HCT116 (cell line): ENCODE measurements around the gene SHROOM3.

Experiments used
- CEBPB ChIP-seq: IDR thresholded peaks from 2 replicates; pipeline ENCODE4 v1.6.1; 2012; ENCODE audit warnings: low read depth
- EGR1 ChIP-seq: IDR thresholded peaks from 2 replicates; pipeline ENCODE4 v1.6.1; 2012; ENCODE audit warnings: low read depth
- EZH2 ChIP-seq: fragments of 200-600 bp; sonication (generic); IDR thresholded peaks from 2 replicates; pipeline ENCODE4 v1.6.1; 2017; ENCODE audit warnings: antibody characterized with exemption, mixed run types
- JUND ChIP-seq: IDR thresholded peaks from 2 replicates; pipeline ENCODE4 v1.6.1; 2012
- POLR2A ChIP-seq: IDR thresholded peaks from 2 replicates; pipeline ENCODE4 v1.7.0; 2011; ENCODE audit warnings: borderline replicate concordance; ENCODE audit not compliant: insufficient read depth, insufficient read length; ENCODE audit errors: extremely low read depth
- POLR2AphosphoS5 ChIP-seq: IDR thresholded peaks from 2 replicates; pipeline ENCODE4 v1.6.1; 2011; ENCODE audit warnings: mild to moderate bottlenecking, low read depth, low read length, moderate library complexity
- TF ChIP-seq, protein P1 (sequence below), 3 experiments: fragments of 200-600 bp in 1 of 3; sonication (generic) in 1 of 3; IDR thresholded peaks in 2 of 3; conservative IDR thresholded peaks in 1 of 3; 2 replicates each; pipeline ENCODE4 v1.5.1; 2012 to 2017; ENCODE audit warnings: low read depth in 2 of 3, low read length in 2 of 3, antibody characterized with exemption in 1 of 3, borderline replicate concordance in 1 of 3, control low read depth in 1 of 3, mild to moderate bottlenecking in 1 of 3, mixed read lengths in 1 of 3, mixed run types in 1 of 3, moderate library complexity in 1 of 3; ENCODE audit not compliant: insufficient read depth in 1 of 3
- TF ChIP-seq, protein P2 (sequence below): IDR thresholded peaks from 2 replicates; pipeline ENCODE4 v1.6.1; 2012; ENCODE audit warnings: low read depth

DNA sequence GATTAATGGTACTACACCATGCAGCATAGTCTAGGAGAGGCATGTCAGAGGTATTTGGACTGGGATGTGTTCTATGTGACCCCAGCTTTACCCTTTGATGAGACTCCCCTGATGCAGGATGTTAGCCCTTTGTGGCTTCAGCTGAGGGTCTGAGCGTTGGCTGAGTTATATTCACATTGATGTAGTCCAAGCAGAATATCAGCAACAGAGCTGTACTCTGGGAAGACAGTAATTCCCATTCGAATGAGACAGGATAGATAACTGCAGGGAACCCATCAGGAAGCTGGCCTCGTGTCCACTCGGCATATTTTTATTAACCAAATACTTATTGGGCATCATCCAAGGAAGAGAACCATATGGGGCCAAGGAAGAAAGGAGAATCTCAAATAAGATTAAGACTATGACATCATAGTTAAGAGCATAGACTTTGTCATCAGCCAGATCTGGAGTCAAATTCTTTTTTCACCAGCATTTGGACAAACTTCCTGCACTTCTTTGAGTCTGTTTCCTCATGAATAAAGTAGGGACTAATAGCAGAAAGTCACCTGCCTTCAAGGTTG, 264.8 kb downstream of the SHROOM3 start:
- no peak for TF ChIP-seq EGR1
- TF ChIP-seq, protein P1, sequence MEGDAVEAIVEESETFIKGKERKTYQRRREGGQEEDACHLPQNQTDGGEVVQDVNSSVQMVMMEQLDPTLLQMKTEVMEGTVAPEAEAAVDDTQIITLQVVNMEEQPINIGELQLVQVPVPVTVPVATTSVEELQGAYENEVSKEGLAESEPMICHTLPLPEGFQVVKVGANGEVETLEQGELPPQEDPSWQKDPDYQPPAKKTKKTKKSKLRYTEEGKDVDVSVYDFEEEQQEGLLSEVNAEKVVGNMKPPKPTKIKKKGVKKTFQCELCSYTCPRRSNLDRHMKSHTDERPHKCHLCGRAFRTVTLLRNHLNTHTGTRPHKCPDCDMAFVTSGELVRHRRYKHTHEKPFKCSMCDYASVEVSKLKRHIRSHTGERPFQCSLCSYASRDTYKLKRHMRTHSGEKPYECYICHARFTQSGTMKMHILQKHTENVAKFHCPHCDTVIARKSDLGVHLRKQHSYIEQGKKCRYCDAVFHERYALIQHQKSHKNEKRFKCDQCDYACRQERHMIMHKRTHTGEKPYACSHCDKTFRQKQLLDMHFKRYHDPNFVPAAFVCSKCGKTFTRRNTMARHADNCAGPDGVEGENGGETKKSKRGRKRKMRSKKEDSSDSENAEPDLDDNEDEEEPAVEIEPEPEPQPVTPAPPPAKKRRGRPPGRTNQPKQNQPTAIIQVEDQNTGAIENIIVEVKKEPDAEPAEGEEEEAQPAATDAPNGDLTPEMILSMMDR (IDR thresholded peaks at IDR 0.05 in 2 of 3, conservative IDR thresholded peaks at IDR 0.05 in 1 of 3; ENCODE audit: borderline replicate concordance in 1 of 3, insufficient read depth in 1 of 3, low read depth in 2 of 3, low read length in 2 of 3): no peak
- TF ChIP-seq, protein P2, sequence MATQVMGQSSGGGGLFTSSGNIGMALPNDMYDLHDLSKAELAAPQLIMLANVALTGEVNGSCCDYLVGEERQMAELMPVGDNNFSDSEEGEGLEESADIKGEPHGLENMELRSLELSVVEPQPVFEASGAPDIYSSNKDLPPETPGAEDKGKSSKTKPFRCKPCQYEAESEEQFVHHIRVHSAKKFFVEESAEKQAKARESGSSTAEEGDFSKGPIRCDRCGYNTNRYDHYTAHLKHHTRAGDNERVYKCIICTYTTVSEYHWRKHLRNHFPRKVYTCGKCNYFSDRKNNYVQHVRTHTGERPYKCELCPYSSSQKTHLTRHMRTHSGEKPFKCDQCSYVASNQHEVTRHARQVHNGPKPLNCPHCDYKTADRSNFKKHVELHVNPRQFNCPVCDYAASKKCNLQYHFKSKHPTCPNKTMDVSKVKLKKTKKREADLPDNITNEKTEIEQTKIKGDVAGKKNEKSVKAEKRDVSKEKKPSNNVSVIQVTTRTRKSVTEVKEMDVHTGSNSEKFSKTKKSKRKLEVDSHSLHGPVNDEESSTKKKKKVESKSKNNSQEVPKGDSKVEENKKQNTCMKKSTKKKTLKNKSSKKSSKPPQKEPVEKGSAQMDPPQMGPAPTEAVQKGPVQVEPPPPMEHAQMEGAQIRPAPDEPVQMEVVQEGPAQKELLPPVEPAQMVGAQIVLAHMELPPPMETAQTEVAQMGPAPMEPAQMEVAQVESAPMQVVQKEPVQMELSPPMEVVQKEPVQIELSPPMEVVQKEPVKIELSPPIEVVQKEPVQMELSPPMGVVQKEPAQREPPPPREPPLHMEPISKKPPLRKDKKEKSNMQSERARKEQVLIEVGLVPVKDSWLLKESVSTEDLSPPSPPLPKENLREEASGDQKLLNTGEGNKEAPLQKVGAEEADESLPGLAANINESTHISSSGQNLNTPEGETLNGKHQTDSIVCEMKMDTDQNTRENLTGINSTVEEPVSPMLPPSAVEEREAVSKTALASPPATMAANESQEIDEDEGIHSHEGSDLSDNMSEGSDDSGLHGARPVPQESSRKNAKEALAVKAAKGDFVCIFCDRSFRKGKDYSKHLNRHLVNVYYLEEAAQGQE: no peak
- no peak for TF ChIP-seq JUND
- no peak for TF ChIP-seq POLR2A
- no peak for TF ChIP-seq CEBPB
- TF ChIP-seq EZH2: no peak
- TF ChIP-seq POLR2AphosphoS5: no peak
